ENCODE measurements around the gene RHOT2. TPM values are rescaled to one million over a fixed set of nuclear protein-coding genes. Genes with fewer than 3 reads are reported as not detected.
A peak's percentile ranks its signal among the peaks of the same experiment; 100 is the strongest.
"Not testable (repeated sequence)": the region's sequence is repeated elsewhere in the genome, so short reads cannot be mapped to it uniquely, and the experiment has no call there.

Gene RHOT2
- total and polyA plus RNA-seq, 2 of the 8 experiments (the other 6 are each of a cell fraction or from before 2014, with no cell fraction given), result 149 to 194 TPM

DNA sequence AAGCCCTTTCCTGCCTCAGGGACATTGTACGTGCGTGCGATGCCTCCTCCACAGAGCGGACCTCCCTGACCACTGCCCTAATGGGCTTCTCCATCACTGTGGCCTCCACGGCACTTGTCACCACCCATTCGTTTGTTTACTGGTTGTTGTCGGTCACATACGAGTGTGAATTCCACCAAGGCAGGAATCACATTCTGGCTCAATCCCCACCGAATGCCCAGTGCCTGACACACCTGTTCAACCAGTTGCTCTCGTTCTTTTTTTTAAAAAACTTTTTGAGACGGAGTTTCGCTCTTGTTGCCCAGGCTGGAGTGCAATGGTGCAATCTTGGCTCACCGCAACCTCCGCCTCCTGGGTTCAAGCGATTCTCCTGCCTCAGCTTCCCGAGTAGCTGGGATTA is 23.3 kb downstream of the RHOT2 start:
- H4K5ac ChIP-seq (ENCODE audit: insufficient read length, low read depth, low read length); H3K79me2 ChIP-seq (ENCODE audit: control insufficient read depth in 1 of 2, insufficient read depth in 2 of 2, low read length in 2 of 2); H3K36me3 ChIP-seq (ENCODE audit: control insufficient read depth in 2 of 4, insufficient read depth in 4 of 4, low read length in 3 of 4); H2BK120ac ChIP-seq (replicated peaks; ENCODE audit: low read depth, low read length); H3K79me1 ChIP-seq (ENCODE audit: low read depth, low read length); H3K4ac ChIP-seq (replicated peaks; ENCODE audit: insufficient read length, low read depth, low read length); H3K56ac ChIP-seq (replicated peaks; ENCODE audit: insufficient read length, low read depth, low read length); H3K18ac ChIP-seq (ENCODE audit: extremely low read depth, low read length); H3K23ac ChIP-seq (ENCODE audit: insufficient read length); H2BK5ac ChIP-seq (ENCODE audit: low read depth, low read length); H3K27ac ChIP-seq (ENCODE audit: low read depth, low read length); H3K4me2 ChIP-seq (ENCODE audit: insufficient read depth in 1 of 2, low read depth in 2 of 2, low read length in 2 of 2); DNase-seq (ENCODE audit: low read depth in 1 of 2, low spot score in 2 of 2); H4K8ac ChIP-seq (ENCODE audit: extremely low read depth, insufficient read depth, low read length); H3K14ac ChIP-seq (ENCODE audit: insufficient read length); H2AFZ ChIP-seq (ENCODE audit: low read length); H3K4me3 ChIP-seq (ENCODE audit: extremely low read depth in 1 of 4, insufficient read depth in 2 of 4, low read depth in 3 of 4, low read length in 4 of 4); H4K91ac ChIP-seq (replicated peaks; ENCODE audit: insufficient read length, low read length); H2BK15ac ChIP-seq (ENCODE audit: low read length); FAIRE-seq; H3K9ac ChIP-seq (replicated peaks in 1 of 4; ENCODE audit: extremely low read depth in 1 of 4, low read depth in 3 of 4, low read length in 3 of 4); H3K9me3 ChIP-seq (ENCODE audit: insufficient read depth in 2 of 2, low read depth in 1 of 2, low read length in 1 of 2); H2BK20ac ChIP-seq (ENCODE audit: low read length): not testable (repeated sequence)
- ChIA-PET POLR2A (ENCODE audit: partially characterized antibody) (interaction anchor here (2.0 to 4.1 kb wide), 3 partner anchors 11 to 16 kb away, joined by 12 to 39 read pairs (median 26); partner anchors contain the start of genes RHBDL1 and STUB1), CTCF (ENCODE audit: partially characterized antibody) (interaction anchor here (0.6 to 1.5 kb wide), 3 partner anchors 12 to 402 kb away, joined by 3 to 4 read pairs (median 4); no protein-coding TSS in a partner anchor)
- peaks cover 15% of the 10 kb centered on the region for H3K23me2 ChIP-seq (ENCODE audit: low read depth, low read length)
- 87% methylated on average over 16 of the region's 16 CpGs; no CpG with 5 or more reads in 1 of the 2 experiments for WGBS, 2 experiments (ENCODE audit: extremely low coverage in 1 of 2, insufficient coverage in 1 of 2, insufficient read length in 1 of 2, insufficient replicate concordance in 2 of 2, low coverage in 1 of 2, low lambda C conversion rate in 2 of 2, missing lambda C conversion rate in 1 of 2)
- peaks cover 0 to 15% of the 10 kb centered on the region in 2 experiments for H4K20me1 ChIP-seq (replicated peaks in 1 of 2; ENCODE audit: control insufficient read depth in 1 of 2, insufficient read depth in 2 of 2, low read length in 2 of 2)
- H2BK12ac ChIP-seq (ENCODE audit: low read depth, low read length), result peak overlapping the region; percentile 60; the same call in 1 of the 2 replicates
- H3K4me1 ChIP-seq (replicated peaks in 1 of 4; ENCODE audit: control insufficient read depth in 3 of 4, insufficient read depth in 4 of 4, low read length in 3 of 4), result peaks cover 0 to 23% (median 15%) of the 10 kb centered on the region in 4 experiments; a peak in 5 of 7 replicates
- H3K27me3 ChIP-seq (replicated peaks in 1 of 4; ENCODE audit: control insufficient read depth in 3 of 4, extremely low read depth in 1 of 4, insufficient read depth in 3 of 4, low read length in 3 of 4), result peaks cover 1 to 46% (median 29%) of the 10 kb centered on the region in 4 experiments
- peak overlapping the region; percentile 75; the same call in 1 of the 2 replicates for H2AK5ac ChIP-seq (ENCODE audit: low read depth, low read length)

Data from H1 (cell line).